IMR-90 (cell line): ENCODE results near the gene DPH2. TPM values are rescaled to one million over a fixed set of nuclear protein-coding genes. Genes with fewer than 3 reads are reported as not detected.

Source experiments
- ATAC-seq: fragments of 200-7000 bp; cut with Tn5 transposase; 2 replicates; pipeline ENCODE4 v1.9.1; 2020; ENCODE audit warnings: low read depth, mild to moderate bottlenecking, moderate library complexity
- BruUV-seq: library from RNA; stranded (reverse); fragments of 400-500 nt; replicated peaks from 2 replicates; lab custom pipeline; 2021; lab: Mats Ljungman, UMichigan
- CTCF ChIA-PET: fragments of 300-600 bp; formaldehyde crosslinking; extraction: SDS; loops from one replicate; lab custom pipeline; 2021; ENCODE audit warnings: antibody characterized with exemption; lab: Yijun Ruan, JAX
- POLR2A ChIA-PET: fragments of 300-600 bp; sonication (Branson Sonifier 250); formaldehyde crosslinking; loops from one replicate; lab custom pipeline; 2022; ENCODE audit warnings: antibody characterized with exemption; ENCODE audit not compliant: unreplicated experiment; lab: Charles Lee
- DNase-seq: peaks from one replicate; pipeline ENCODE4 v3.0.0; 2013
- H2AFZ ChIP-seq: replicated peaks from 2 replicates; pipeline ENCODE3; 2013; ENCODE audit warnings: low read length, mild to moderate bottlenecking; ENCODE audit not compliant: poor library complexity
- H2AK5ac ChIP-seq: 2 replicates; pipeline ENCODE4 v1.6.1; 2013; ENCODE audit warnings: low read depth, low read length, inconsistent platforms
- H2AK9ac ChIP-seq: replicated peaks from 2 replicates; pipeline ENCODE3; 2013; ENCODE audit warnings: mild to moderate bottlenecking, low read depth, low read length, moderate library complexity; ENCODE audit not compliant: poor library complexity
- H2BK120ac ChIP-seq: 2 replicates; pipeline ENCODE4 v1.6.1; 2013; ENCODE audit warnings: low read depth, low read length, inconsistent platforms
- H2BK15ac ChIP-seq: 3 replicates; pipeline ENCODE4 v1.6.1; 2013; ENCODE audit warnings: low read depth, low read length, inconsistent platforms
- H2BK20ac ChIP-seq: 2 replicates; pipeline ENCODE4 v1.6.1; 2013; ENCODE audit warnings: low read depth, mild to moderate bottlenecking, inconsistent platforms, low read length, moderate library complexity
- H2BK5ac ChIP-seq: 2 replicates; pipeline ENCODE4 v1.6.1; 2013; ENCODE audit warnings: mild to moderate bottlenecking, low read depth, low read length, inconsistent platforms; ENCODE audit not compliant: poor library complexity, severe bottlenecking
- H3K14ac ChIP-seq: replicated peaks from 2 replicates; pipeline ENCODE4 v1.6.1; 2013; ENCODE audit warnings: low read depth, low read length, inconsistent platforms
- H3K18ac ChIP-seq: 2 replicates; pipeline ENCODE4 v1.6.1; 2013; ENCODE audit warnings: low read depth, low read length, control low read depth
- H3K23ac ChIP-seq: 2 replicates; pipeline ENCODE4 v1.6.1; 2013; ENCODE audit warnings: low read depth, low read length, inconsistent platforms
- H3K27ac ChIP-seq: 2 replicates; pipeline ENCODE4 v1.5.1; 2013; ENCODE audit warnings: mild to moderate bottlenecking, control low read depth, low read length; ENCODE audit not compliant: insufficient read depth
- H3K27me3 ChIP-seq: 2 replicates; pipeline ENCODE4 v1.6.1; 2013; ENCODE audit warnings: low read length; ENCODE audit not compliant: control insufficient read depth, insufficient read depth
- H3K36me3 ChIP-seq: 2 replicates; pipeline ENCODE4 v1.6.1; 2013; ENCODE audit warnings: low read length, mixed read lengths; ENCODE audit not compliant: control insufficient read depth, insufficient read depth
- H3K4ac ChIP-seq: 2 replicates; pipeline ENCODE4 v1.6.1; 2013; ENCODE audit warnings: low read depth, low read length, inconsistent platforms
- H3K4me1 ChIP-seq: 2 replicates; pipeline ENCODE4 v1.6.1; 2013; ENCODE audit warnings: low read length, mixed read lengths; ENCODE audit not compliant: control insufficient read depth, insufficient read depth
- H3K4me2 ChIP-seq: 2 replicates; pipeline ENCODE4 v1.6.1; 2013; ENCODE audit warnings: low read depth, mild to moderate bottlenecking, control low read depth, low read length, moderate library complexity
- H3K4me3 ChIP-seq: 2 replicates; pipeline ENCODE4 v1.5.1; 2013; ENCODE audit warnings: low read depth, mild to moderate bottlenecking, control low read depth, low read length, moderate library complexity; ENCODE audit not compliant: insufficient read depth
- H3K56ac ChIP-seq: 2 replicates; pipeline ENCODE4 v1.6.1; 2013; ENCODE audit warnings: low read length, inconsistent platforms; ENCODE audit not compliant: insufficient read depth; ENCODE audit errors: extremely low read depth
- H3K79me1 ChIP-seq, 2 experiments: 2 replicates each; pipeline ENCODE4 v1.6.1; 2013; ENCODE audit warnings: low read length in 2 of 2, inconsistent platforms in 1 of 2, low read depth in 1 of 2
- H3K9ac ChIP-seq: 2 replicates; pipeline ENCODE4 v1.6.1; 2013; ENCODE audit warnings: low read depth, low read length, control low read depth
- H3K9me1 ChIP-seq: 2 replicates; pipeline ENCODE4 v1.6.1; 2013; ENCODE audit warnings: low read length, inconsistent platforms; ENCODE audit not compliant: insufficient read depth
- H3K9me3 ChIP-seq: 2 replicates; pipeline ENCODE4 v1.6.1; 2013; ENCODE audit warnings: low read length; ENCODE audit not compliant: control insufficient read depth, insufficient read depth
- H4K20me1 ChIP-seq: 2 replicates; pipeline ENCODE4 v1.6.1; 2013; ENCODE audit warnings: low read length, inconsistent platforms; ENCODE audit not compliant: insufficient read depth
- H4K5ac ChIP-seq: 2 replicates; pipeline ENCODE4 v1.6.1; 2013; ENCODE audit warnings: mild to moderate bottlenecking, low read depth, low read length, control low read depth
- H4K8ac ChIP-seq, 2 experiments: 2 replicates each; pipeline ENCODE4 v1.6.1; 2013; ENCODE audit warnings: low read depth in 2 of 2, low read length in 2 of 2, control low read depth in 1 of 2, inconsistent platforms in 1 of 2
- H4K91ac ChIP-seq: 2 replicates; pipeline ENCODE4 v1.6.1; 2013; ENCODE audit warnings: low read depth, low read length, inconsistent platforms; ENCODE audit not compliant: insufficient read depth
- BHLHE40 ChIP-seq: fragments of 150-350 bp; IDR thresholded peaks from 2 replicates; pipeline ENCODE4 v1.6.1; 2016; ENCODE audit warnings: mild to moderate bottlenecking, low read depth, low read length
- CEBPB ChIP-seq: IDR thresholded peaks from 2 replicates; pipeline ENCODE4 v1.6.1; 2012; ENCODE audit warnings: low read depth, low read length, improper control_type of control experiment
- CHD1 ChIP-seq: IDR thresholded peaks from 2 replicates; pipeline ENCODE4 v1.6.1; 2012; ENCODE audit warnings: low read depth, low read length, improper control_type of control experiment
- CTCF ChIP-seq: conservative IDR thresholded peaks from 2 replicates; pipeline ENCODE4 v1.5.1; 2012; ENCODE audit warnings: mild to moderate bottlenecking, low read depth, low read length, improper control_type of control experiment
- FOS ChIP-seq: fragments of 150-350 bp; IDR thresholded peaks from 2 replicates; pipeline ENCODE4 v1.6.1; 2016; ENCODE audit warnings: low read depth, low read length
- MXI1 ChIP-seq: IDR thresholded peaks from 2 replicates; pipeline ENCODE4 v1.6.1; 2012; ENCODE audit warnings: low read depth, mild to moderate bottlenecking, low read length, moderate library complexity, borderline replicate concordance
- NFE2L2 ChIP-seq: fragments of 150-350 bp; IDR thresholded peaks from 2 replicates; pipeline ENCODE4 v1.6.1; 2016; ENCODE audit warnings: low read depth, mild to moderate bottlenecking, low read length
- POLR2A ChIP-seq: IDR thresholded peaks from 2 replicates; pipeline ENCODE4 v1.6.1; 2012; ENCODE audit warnings: mild to moderate bottlenecking, low read depth, low read length
- RAD21 ChIP-seq: IDR thresholded peaks from 2 replicates; pipeline ENCODE4 v1.6.1; 2012; ENCODE audit warnings: low read length, improper control_type of control experiment
- RCOR1 ChIP-seq: IDR thresholded peaks from 2 replicates; pipeline ENCODE4 v1.6.1; 2012; ENCODE audit warnings: mild to moderate bottlenecking, low read length, improper control_type of control experiment; ENCODE audit not compliant: insufficient replicate concordance
- SMC3 ChIP-seq: fragments of 150-350 bp; IDR thresholded peaks from 2 replicates; pipeline ENCODE4 v1.6.1; 2016; ENCODE audit warnings: low read depth, mild to moderate bottlenecking, antibody characterized with exemption, low read length, moderate library complexity
- WGBS, 2 experiments: methylation state at CpG; one replicate each; pipeline versions ENCODE4 v1.1.5 to v1.1.7; 2013; ENCODE audit warnings: missing lambda C conversion rate in 2 of 2; ENCODE audit not compliant: insufficient read length in 1 of 2; ENCODE audit errors: extremely low coverage in 2 of 2; 5-methylcytosine and 5-hydroxymethylcytosine counted together
- dilution Hi-C: fragments of 300-500 bp; cut with HindIII; formaldehyde crosslinking; loops from one replicate; pipeline ENCODE4 v1.14.3; 2018; ENCODE audit warnings: low sequenced_read_pairs; ENCODE audit not compliant: unreplicated experiment
- in situ Hi-C: fragments of 300-500 bp; cut with MboI; formaldehyde crosslinking; loops from 3 replicates; pipeline ENCODE4 v1.14.3; 2019; ENCODE audit warnings: low sequenced_read_pairs, inconsistent platforms, mixed read lengths
- intact Hi-C: fragments of 100-400 bp; cut with micrococcal nuclease; formaldehyde crosslinking; loops from 2 replicates; pipeline ENCODE4 v1.10.0; 2022
- polyA plus RNA-seq, 3 experiments: library from polyadenylated mRNA; depleted of rRNA; stranded (reverse); fragments of >200 nt; gene quantifications; 2 replicates each; pipeline ENCODE4 v1.2.3, GENCODE V29; 2012; ENCODE audit warnings: low replicate concordance in 1 of 3
- total RNA-seq: library from RNA; depleted of rRNA; stranded (reverse); fragments of >200 nt; gene quantifications from 2 replicates; pipeline ENCODE4 v1.2.3, GENCODE V29; 2012
- TF ChIP-seq, protein P1 (sequence below): fragments of 150-350 bp; IDR thresholded peaks from 2 replicates; pipeline ENCODE4 v1.6.1; 2017; ENCODE audit warnings: mild to moderate bottlenecking, antibody characterized with exemption, low read length, low read depth

Gene DPH2
- total and polyA plus RNA-seq, 2 of the 4 experiments (the other 2 are of a cell fraction): 21.0 to 32.2 TPM

DNA sequence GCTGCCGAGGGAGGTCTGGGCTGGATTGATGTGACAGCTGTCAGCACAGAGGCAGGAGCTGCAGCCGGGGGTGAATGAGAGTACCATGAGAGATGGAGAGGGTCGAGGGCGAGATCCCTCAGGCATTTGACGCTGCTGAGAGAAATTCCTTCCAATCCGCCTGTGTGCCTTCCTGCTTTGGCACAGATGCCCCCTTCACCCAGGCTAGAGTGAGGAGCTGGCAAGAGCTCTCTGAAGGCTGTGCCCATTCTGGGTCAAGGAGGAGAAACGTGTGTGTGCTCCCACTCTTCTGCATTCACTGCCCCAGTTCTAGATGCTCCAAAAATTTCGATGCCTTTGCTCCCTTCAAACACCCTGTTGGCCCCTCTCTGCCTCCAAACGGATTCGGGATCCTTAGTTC lies 31.4 kb upstream of the DPH2 start:
- H3K9ac ChIP-seq: no peak overlapping the region
- no peak overlapping the region for H4K5ac ChIP-seq
- H4K20me1 ChIP-seq: peaks cover 3% of the 10 kb centered on the region; the same call in 1 of the 2 replicates
- H3K23ac ChIP-seq: no peak overlapping the region
- DNase-seq (no peak), ATAC-seq (no peak)
- H3K9me3 ChIP-seq: no peaks in the 10 kb centered on the region
- no peak overlapping the region for H4K8ac ChIP-seq
- H3K14ac ChIP-seq: no peak overlapping the region
- no TSS peak for BruUV-seq
- 56% methylated on average over 3 of the region's 10 CpGs; no CpG with 5 or more reads in 1 of the 2 experiments for WGBS, 2 experiments
- H3K4me2 ChIP-seq: no peak overlapping the region
- ChIA-PET POLR2A (interaction anchor here (0.6 kb wide), 1 partner anchor 249 kb away, joined by 3 read pairs; no protein-coding TSS in a partner anchor), CTCF (interaction anchor here (1.1 kb wide), 1 partner anchor 175 kb away, joined by 6 read pairs; no protein-coding TSS in a partner anchor)
- no peak overlapping the region for H4K91ac ChIP-seq
- no peak overlapping the region for H3K27ac ChIP-seq
- H3K4me1 ChIP-seq: peaks cover 4% of the 10 kb centered on the region; the same call in 1 of the 2 replicates
- no peak overlapping the region for H2AFZ ChIP-seq
- in situ Hi-C loops: no loop called here
- H2AK5ac ChIP-seq: no peak overlapping the region
- H2BK120ac ChIP-seq: no peak overlapping the region
- H3K4ac ChIP-seq: no peak overlapping the region
- no peak overlapping the region for H2BK20ac ChIP-seq
- H3K9me1 ChIP-seq: peaks cover 3% of the 10 kb centered on the region; the same call in 1 of the 2 replicates
- peaks cover 0 to 3% of the 10 kb centered on the region in 2 experiments; a peak in 1 of 4 replicates for H3K79me1 ChIP-seq
- H3K27me3 ChIP-seq: no peaks in the 10 kb centered on the region; the same call in 1 of the 2 replicates
- TF ChIP-seq CHD1 (no peak), SMC3 (no peak), MXI1 (no peak), POLR2A (no peak), CEBPB (no peak), BHLHE40 (no peak), FOS (no peak), NFE2L2 (no peak), RAD21 (no peak), CTCF (no peak), RCOR1 (no peak)
- TF ChIP-seq, protein P1, sequence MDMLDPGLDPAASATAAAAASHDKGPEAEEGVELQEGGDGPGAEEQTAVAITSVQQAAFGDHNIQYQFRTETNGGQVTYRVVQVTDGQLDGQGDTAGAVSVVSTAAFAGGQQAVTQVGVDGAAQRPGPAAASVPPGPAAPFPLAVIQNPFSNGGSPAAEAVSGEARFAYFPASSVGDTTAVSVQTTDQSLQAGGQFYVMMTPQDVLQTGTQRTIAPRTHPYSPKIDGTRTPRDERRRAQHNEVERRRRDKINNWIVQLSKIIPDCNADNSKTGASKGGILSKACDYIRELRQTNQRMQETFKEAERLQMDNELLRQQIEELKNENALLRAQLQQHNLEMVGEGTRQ: no peak
- H3K56ac ChIP-seq: no peak overlapping the region
- H2BK5ac ChIP-seq: no peak overlapping the region
- H2AK9ac ChIP-seq: no peak overlapping the region
- H3K18ac ChIP-seq: no peak overlapping the region
- intact Hi-C loops: no loop called here
- H2BK15ac ChIP-seq: no peak overlapping the region
- H3K36me3 ChIP-seq: no peaks in the 10 kb centered on the region
- no peak overlapping the region for H3K4me3 ChIP-seq
- dilution Hi-C loops: no loop called here
